HUES64 (cell line): ENCODE measurements around the gene HSPA12A.

Source experiments
- H3K27ac ChIP-seq: 2 replicates; pipeline ENCODE4 v1.7.0; 2013; ENCODE audit warnings: low read depth, low read length, inconsistent platforms
- H3K27me3 ChIP-seq: 2 replicates; pipeline ENCODE4 v1.6.1; 2013; ENCODE audit warnings: mild to moderate bottlenecking, low read length; ENCODE audit not compliant: insufficient read depth
- H3K36me3 ChIP-seq: 2 replicates; pipeline ENCODE4 v1.6.1; 2013; ENCODE audit warnings: mild to moderate bottlenecking, low read length; ENCODE audit not compliant: insufficient read depth
- H3K4me1 ChIP-seq: 2 replicates; pipeline ENCODE4 v1.6.1; 2013; ENCODE audit warnings: mild to moderate bottlenecking, low read length, moderate library complexity; ENCODE audit not compliant: insufficient read depth
- H3K4me3 ChIP-seq: 2 replicates; pipeline ENCODE4 v1.5.1; 2013; ENCODE audit warnings: mild to moderate bottlenecking, low read length, moderate library complexity
- H3K9ac ChIP-seq: 2 replicates; pipeline ENCODE4 v1.6.1; 2013; ENCODE audit warnings: mild to moderate bottlenecking, low read depth, low read length
- H3K9me3 ChIP-seq: 2 replicates; pipeline ENCODE4 v1.6.1; 2013; ENCODE audit warnings: low read depth, low read length; ENCODE audit not compliant: insufficient read depth
- WGBS: fragments of 150-250, 120-280 bp; methylation state at CpG from one replicate; pipeline ENCODE4 v1.1.7; 2013; ENCODE audit warnings: missing lambda C conversion rate; 5-methylcytosine and 5-hydroxymethylcytosine counted together

HSPA12A gene

GRCh38 chr10:116780691-116781205 is 38.4 kb upstream of the HSPA12A start:
- 98% methylated on average over 2 of the region's 3 CpGs for WGBS
- Histone ChIP-seq H3K9me3 (no peaks in the 10 kb centered on the region), H3K36me3 (no peaks in the 10 kb centered on the region), H3K4me1 (no peaks in the 10 kb centered on the region), H3K27me3 (no peaks in the 10 kb centered on the region), H3K4me3 (no peak overlapping the region), H3K27ac (no peak overlapping the region), H3K9ac (no peak overlapping the region)

GRCh38 chr10:116779076-116779687 is 36.8 kb upstream of the HSPA12A start:
- Histone ChIP-seq H3K27me3 (no peaks in the 10 kb centered on the region), H3K27ac (no peak overlapping the region), H3K9ac (no peak overlapping the region), H3K4me3 (no peak overlapping the region), H3K4me1 (no peaks in the 10 kb centered on the region), H3K36me3 (no peaks in the 10 kb centered on the region), H3K9me3 (no peaks in the 10 kb centered on the region)
- 93% methylated on average over 16 of the region's 16 CpGs for WGBS

GRCh38 chr10:116777006-116777405 is 34.6 kb upstream of the HSPA12A start:
- Histone ChIP-seq H3K4me3 (no peak overlapping the region), H3K9ac (no peak overlapping the region), H3K27me3 (no peaks in the 10 kb centered on the region), H3K27ac (no peak overlapping the region), H3K4me1 (no peaks in the 10 kb centered on the region), H3K36me3 (no peaks in the 10 kb centered on the region), H3K9me3 (no peaks in the 10 kb centered on the region)
- WGBS: 86% methylated on average over 8 of the region's 8 CpGs

GRCh38 chr10:116775488-116776400 is 33.4 kb upstream of the HSPA12A start:
- Histone ChIP-seq H3K4me3 (no peak overlapping the region), H3K27ac (no peak overlapping the region), H3K9me3 (no peaks in the 10 kb centered on the region), H3K27me3 (no peaks in the 10 kb centered on the region), H3K9ac (no peak overlapping the region), H3K36me3 (no peaks in the 10 kb centered on the region), H3K4me1 (no peaks in the 10 kb centered on the region)
- WGBS: 91% methylated on average over 15 of the region's 15 CpGs

GRCh38 chr10:116774728-116775151 is 32.4 kb upstream of the HSPA12A start:
- Histone ChIP-seq H3K36me3 (no peaks in the 10 kb centered on the region), H3K4me3 (no peak overlapping the region), H3K27me3 (no peaks in the 10 kb centered on the region), H3K9ac (no peak overlapping the region), H3K4me1 (no peaks in the 10 kb centered on the region), H3K9me3 (no peaks in the 10 kb centered on the region), H3K27ac (no peak overlapping the region)
- 79% methylated on average over 6 of the region's 6 CpGs for WGBS

- Histone ChIP-seq H3K4me1 (no peaks in the 10 kb centered on the region), H3K9me3 (no peaks in the 10 kb centered on the region), H3K9ac (no peak overlapping the region), H3K27me3 (no peaks in the 10 kb centered on the region), H3K4me3 (no peak overlapping the region), H3K27ac (no peak overlapping the region), H3K36me3 (no peaks in the 10 kb centered on the region)
- 91% methylated on average over 7 of the region's 7 CpGs for WGBS
Observed at GRCh38 chr10:116772909-116773705, 30.7 kb upstream of the HSPA12A start.

- WGBS: 87% methylated on average over 9 of the region's 9 CpGs
- Histone ChIP-seq H3K9me3 (no peaks in the 10 kb centered on the region), H3K36me3 (no peaks in the 10 kb centered on the region), H3K27me3 (no peaks in the 10 kb centered on the region), H3K27ac (no peak overlapping the region), H3K9ac (no peak overlapping the region), H3K4me1 (no peaks in the 10 kb centered on the region), H3K4me3 (no peak overlapping the region)
Observed at GRCh38 chr10:116771959-116772585, 29.7 kb upstream of the HSPA12A start.

GRCh38 chr10:116771101-116771958 is 29.0 kb upstream of the HSPA12A start:
- Histone ChIP-seq H3K9me3 (no peaks in the 10 kb centered on the region), H3K36me3 (no peaks in the 10 kb centered on the region), H3K27ac (no peak overlapping the region), H3K27me3 (no peaks in the 10 kb centered on the region), H3K4me3 (no peak overlapping the region), H3K4me1 (no peaks in the 10 kb centered on the region), H3K9ac (no peak overlapping the region)
- WGBS: 86% methylated on average over 18 of the region's 18 CpGs

GRCh38 chr10:116770281-116770680 is 27.9 kb upstream of the HSPA12A start:
- H3K27ac ChIP-seq: no peak overlapping the region
- H3K9ac ChIP-seq: no peak overlapping the region
- no peaks in the 10 kb centered on the region for H3K4me1 ChIP-seq

GRCh38 chr10:116769791-116770190 is 27.4 kb upstream of the HSPA12A start:
- no peaks in the 10 kb centered on the region for H3K36me3 ChIP-seq

More at GRCh38 chr10:116770281-116770680, 27.9 kb upstream of the HSPA12A start:
- no peaks in the 10 kb centered on the region for H3K27me3 ChIP-seq
- no peaks in the 10 kb centered on the region for H3K36me3 ChIP-seq
- H3K9me3 ChIP-seq: 0 out of 2 replicates have a peak, but pooled peaks cover under 1% of the 10 kb centered on the region
- 93% methylated on average over 10 of the region's 10 CpGs for WGBS
- no peak overlapping the region for H3K4me3 ChIP-seq

More at GRCh38 chr10:116769791-116770190, 27.4 kb upstream of the HSPA12A start:
- no peaks in the 10 kb centered on the region for H3K4me1 ChIP-seq
- H3K4me3 ChIP-seq: no peak overlapping the region
- H3K27me3 ChIP-seq: no peaks in the 10 kb centered on the region
- peaks cover 5% of the 10 kb centered on the region; the same call in 1 of the 2 replicates for H3K9me3 ChIP-seq
- 89% methylated on average over 8 of the region's 8 CpGs for WGBS
- H3K27ac ChIP-seq: no peak overlapping the region
- no peak overlapping the region for H3K9ac ChIP-seq
